Measurements from ENCODE around the gene MCF2L2. TPM values are rescaled to one million over a fixed set of nuclear protein-coding genes. Genes with fewer than 3 reads are reported as not detected.

The MCF2L2 gene
- total and polyA plus RNA-seq, 2 donors = 0.44 to 3.6 TPM

GRCh38 chr3:183396662-183397391, 31.6 kb downstream of the MCF2L2 start:
- H3K36me3 ChIP-seq (ENCODE audit: insufficient read depth) = no peaks in the 10 kb centered on the region
- no peaks in the 10 kb centered on the region for H3K4me1 ChIP-seq (ENCODE audit: insufficient read depth)
- whole genome bisulfite sequencing = 94% methylated on average over 5 of the region's 5 CpGs
- H3K4me3 ChIP-seq (ENCODE audit: low read depth, low read length) = no peak overlapping the region
- DNase-seq (ENCODE audit: extremely low spot score) = no peak
- no peak overlapping the region for H3K27ac ChIP-seq (ENCODE audit: low read depth)

- Histone ChIP-seq H3K4me1 (ENCODE audit: insufficient read depth) (no peaks in the 10 kb centered on the region), H3K36me3 (ENCODE audit: insufficient read depth) (no peaks in the 10 kb centered on the region), H3K4me3 (ENCODE audit: low read depth, low read length) (no peak overlapping the region), H3K27ac (ENCODE audit: low read depth) (no peak overlapping the region)
- no peak for DNase-seq (ENCODE audit: extremely low spot score)
- WGBS = 64% methylated on average over 6 of the region's 6 CpGs
Measured at GRCh38 chr3:183394150-183394549, 34.3 kb downstream of the MCF2L2 start.

- no peak for DNase-seq (ENCODE audit: extremely low spot score)
- no peaks in the 10 kb centered on the region for H3K4me1 ChIP-seq (ENCODE audit: insufficient read depth)
- H3K27ac ChIP-seq (ENCODE audit: low read depth) = no peak overlapping the region
- no peak overlapping the region for H3K4me3 ChIP-seq (ENCODE audit: low read depth, low read length)
- 69% methylated on average over 4 of the region's 4 CpGs for WGBS
- no peaks in the 10 kb centered on the region for H3K36me3 ChIP-seq (ENCODE audit: insufficient read depth)
Measured at GRCh38 chr3:183393625-183394024, 34.8 kb downstream of the MCF2L2 start.

GRCh38 chr3:183392186-183393034, 36.0 kb downstream of the MCF2L2 start:
- H3K36me3 ChIP-seq (ENCODE audit: insufficient read depth) = no peaks in the 10 kb centered on the region
- H3K27ac ChIP-seq (ENCODE audit: low read depth) = no peak overlapping the region
- WGBS = 83% methylated on average over 12 of the region's 12 CpGs
- no peaks in the 10 kb centered on the region for H3K4me1 ChIP-seq (ENCODE audit: insufficient read depth)
- no peak overlapping the region for H3K4me3 ChIP-seq (ENCODE audit: low read depth, low read length)
- no peak for DNase-seq (ENCODE audit: extremely low spot score)

- Histone ChIP-seq H3K36me3 (ENCODE audit: insufficient read depth) (no peaks in the 10 kb centered on the region), H3K4me3 (ENCODE audit: low read depth, low read length) (no peak overlapping the region), H3K27ac (ENCODE audit: low read depth) (no peak overlapping the region), H3K4me1 (ENCODE audit: insufficient read depth) (no peaks in the 10 kb centered on the region)
- 88% methylated on average over 3 of the region's 3 CpGs for WGBS
- no peak for DNase-seq (ENCODE audit: extremely low spot score)
Measured at GRCh38 chr3:183391460-183391859, 37.0 kb downstream of the MCF2L2 start.

GRCh38 chr3:183390844-183391243, 37.6 kb downstream of the MCF2L2 start:
- Histone ChIP-seq H3K4me1 (ENCODE audit: insufficient read depth) (no peaks in the 10 kb centered on the region), H3K27ac (ENCODE audit: low read depth) (no peak overlapping the region), H3K36me3 (ENCODE audit: insufficient read depth) (no peaks in the 10 kb centered on the region), H3K4me3 (ENCODE audit: low read depth, low read length) (no peak overlapping the region)
- no peak for DNase-seq (ENCODE audit: extremely low spot score)

GRCh38 chr3:183388213-183388895, 40.1 kb downstream of the MCF2L2 start:
- no peak overlapping the region for H3K27ac ChIP-seq (ENCODE audit: low read depth)
- H3K4me3 ChIP-seq (ENCODE audit: low read depth, low read length) = no peak overlapping the region
- H3K36me3 ChIP-seq (ENCODE audit: insufficient read depth) = no peaks in the 10 kb centered on the region
- H3K4me1 ChIP-seq (ENCODE audit: insufficient read depth) = no peaks in the 10 kb centered on the region
- no peak for DNase-seq (ENCODE audit: extremely low spot score)
- WGBS = 94% methylated on average over 7 of the region's 7 CpGs

GRCh38 chr3:183387797-183388196, 40.6 kb downstream of the MCF2L2 start:
- 95% methylated on average over 4 of the region's 4 CpGs for WGBS
- H3K4me3 ChIP-seq (ENCODE audit: low read depth, low read length) = no peak overlapping the region
- no peaks in the 10 kb centered on the region for H3K4me1 ChIP-seq (ENCODE audit: insufficient read depth)
- H3K27ac ChIP-seq (ENCODE audit: low read depth) = no peak overlapping the region
- DNase-seq (ENCODE audit: extremely low spot score) = no peak
- H3K36me3 ChIP-seq (ENCODE audit: insufficient read depth) = no peaks in the 10 kb centered on the region

- Histone ChIP-seq H3K4me3 (ENCODE audit: low read depth, low read length) (no peak overlapping the region), H3K36me3 (ENCODE audit: insufficient read depth) (no peaks in the 10 kb centered on the region), H3K4me1 (ENCODE audit: insufficient read depth) (no peaks in the 10 kb centered on the region), H3K27ac (ENCODE audit: low read depth) (no peak overlapping the region)
- no peak for DNase-seq (ENCODE audit: extremely low spot score)
- 56% methylated on average over 4 of the region's 4 CpGs for WGBS
Measured at GRCh38 chr3:183386651-183387050, 41.8 kb downstream of the MCF2L2 start.

GRCh38 chr3:183385698-183386613, 42.5 kb downstream of the MCF2L2 start:
- WGBS = 59% methylated on average over 11 of the region's 11 CpGs
- no peak overlapping the region for H3K27ac ChIP-seq (ENCODE audit: low read depth)
- no peaks in the 10 kb centered on the region for H3K36me3 ChIP-seq (ENCODE audit: insufficient read depth)
- DNase-seq (ENCODE audit: extremely low spot score) = peak; percentile 37
- no peaks in the 10 kb centered on the region for H3K4me1 ChIP-seq (ENCODE audit: insufficient read depth)
- no peak overlapping the region for H3K4me3 ChIP-seq (ENCODE audit: low read depth, low read length)

GRCh38 chr3:183381673-183382072, 46.7 kb downstream of the MCF2L2 start:
- 72% methylated on average over 1 of the region's 1 CpG for WGBS

GRCh38 chr3:183381179-183381578, 47.2 kb downstream of the MCF2L2 start:
- WGBS = 46% methylated on average over 4 of the region's 4 CpGs
- Histone ChIP-seq H3K27ac (ENCODE audit: low read depth) (no peak overlapping the region), H3K4me1 (ENCODE audit: insufficient read depth) (no peaks in the 10 kb centered on the region), H3K4me3 (ENCODE audit: low read depth, low read length) (no peak overlapping the region), H3K36me3 (ENCODE audit: insufficient read depth) (no peaks in the 10 kb centered on the region)
- no peak for DNase-seq (ENCODE audit: extremely low spot score)

More at GRCh38 chr3:183381673-183382072, 46.7 kb downstream of the MCF2L2 start:
- Histone ChIP-seq H3K4me1 (ENCODE audit: insufficient read depth) (no peaks in the 10 kb centered on the region), H3K4me3 (ENCODE audit: low read depth, low read length) (no peak overlapping the region), H3K36me3 (ENCODE audit: insufficient read depth) (no peaks in the 10 kb centered on the region), H3K27ac (ENCODE audit: low read depth) (no peak overlapping the region)
- no peak for DNase-seq (ENCODE audit: extremely low spot score)

GRCh38 chr3:183378951-183379350, 49.5 kb downstream of the MCF2L2 start:
- H3K27ac ChIP-seq (ENCODE audit: low read depth) = no peak overlapping the region
- H3K36me3 ChIP-seq (ENCODE audit: insufficient read depth) = no peaks in the 10 kb centered on the region
- no peak overlapping the region for H3K4me3 ChIP-seq (ENCODE audit: low read depth, low read length)
- H3K4me1 ChIP-seq (ENCODE audit: insufficient read depth) = no peaks in the 10 kb centered on the region
- no peak for DNase-seq (ENCODE audit: extremely low spot score)
- WGBS = 82% methylated on average over 3 of the region's 3 CpGs
